ENCODE results near the gene SHROOM1. TPM values are rescaled to one million over a fixed set of nuclear protein-coding genes. Genes with fewer than 3 reads are reported as not detected.

SHROOM1 gene
- total RNA-seq, 2 donors from 2014 or later: 5.4 to 8.0 TPM

- Mint-ChIP-seq H3K36me3 (no peaks in the 10 kb centered on the region), H3K4me3 (no peak overlapping the region), H3K27ac (no peak overlapping the region), H3K4me1 (ENCODE audit: low read depth in 2 of 2) (no peaks in the 10 kb centered on the region), H3K27me3 (peaks cover 39 to 55% of the 10 kb centered on the region in 2 donors), H3K9me3 (no peaks in the 10 kb centered on the region)
- ATAC-seq (no peak), DNase-seq (ENCODE audit: low spot score) (no peak)
These were observed 28.3 kb downstream of the SHROOM1 start for GRCh38 chr5:132802044-132802684.

DNA sequence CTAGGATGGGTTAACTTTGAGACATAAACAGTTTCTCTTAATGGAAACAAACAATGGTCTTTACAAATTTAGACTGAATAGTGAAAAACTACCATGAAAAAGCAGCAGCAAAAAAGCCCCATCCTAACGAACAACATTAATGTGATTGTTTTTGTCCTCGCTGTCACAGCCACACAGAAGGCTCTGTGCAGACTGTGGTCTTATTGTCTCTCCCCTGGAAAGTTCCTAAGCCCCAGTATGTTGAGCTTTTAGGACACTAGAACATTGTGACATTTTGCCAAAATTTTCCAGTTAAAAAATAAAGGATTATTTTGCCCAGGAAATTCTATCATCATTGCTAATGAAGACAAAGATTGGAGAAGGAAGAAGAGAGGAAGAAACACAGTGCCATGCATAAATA lies 29.9 kb downstream of the SHROOM1 start:
- H3K27me3 Mint-ChIP-seq: peaks cover 39 to 61% of the 10 kb centered on the region in 2 donors
- ATAC-seq: no peak
- H3K9me3 Mint-ChIP-seq: no peaks in the 10 kb centered on the region
- no peaks in the 10 kb centered on the region for H3K36me3 Mint-ChIP-seq
- no peak overlapping the region for H3K27ac Mint-ChIP-seq
- H3K4me1 Mint-ChIP-seq (ENCODE audit: low read depth in 2 of 2): no peaks in the 10 kb centered on the region
- DNase-seq (ENCODE audit: low spot score): no peak
- H3K4me3 Mint-ChIP-seq: no peak overlapping the region

DNA sequence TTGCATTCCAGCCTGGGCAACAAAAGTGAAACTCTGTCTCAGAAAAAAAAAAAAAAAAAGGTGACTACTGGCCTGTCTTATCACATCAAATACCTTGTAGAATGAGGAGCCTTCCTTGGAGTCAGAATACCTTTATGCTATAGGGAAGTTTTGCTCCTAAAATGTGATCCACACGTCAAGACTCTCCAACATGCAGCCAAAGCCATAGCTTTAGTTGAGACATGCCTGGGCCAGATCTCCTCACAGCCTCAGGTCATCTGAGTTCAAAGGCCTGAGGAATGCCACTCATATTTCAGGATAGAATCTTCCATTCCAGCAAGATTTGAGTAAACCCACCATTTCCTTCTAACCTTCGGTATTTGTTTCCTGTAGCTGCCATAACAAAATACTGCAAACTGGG lies 31.1 kb downstream of the SHROOM1 start:
- Mint-ChIP-seq H3K36me3 (no peaks in the 10 kb centered on the region), H3K27me3 (peaks cover 38 to 52% of the 10 kb centered on the region in 2 donors), H3K9me3 (no peaks in the 10 kb centered on the region), H3K27ac (no peak overlapping the region), H3K4me1 (ENCODE audit: low read depth in 2 of 2) (no peaks in the 10 kb centered on the region), H3K4me3 (no peak overlapping the region)
- ATAC-seq (no peak), DNase-seq (ENCODE audit: low spot score) (no peak)

GRCh38 chr5:132797651-132798050 lies 32.8 kb downstream of the SHROOM1 start:
- H3K4me1 Mint-ChIP-seq (ENCODE audit: low read depth in 2 of 2): no peaks in the 10 kb centered on the region
- no peak overlapping the region for H3K4me3 Mint-ChIP-seq
- H3K9me3 Mint-ChIP-seq: no peaks in the 10 kb centered on the region
- H3K27me3 Mint-ChIP-seq: peaks cover 33 to 41% of the 10 kb centered on the region in 2 donors
- H3K36me3 Mint-ChIP-seq: no peaks in the 10 kb centered on the region
- ATAC-seq (no peak), DNase-seq (ENCODE audit: low spot score) (no peak)
- H3K27ac Mint-ChIP-seq: no peak overlapping the region

- H3K4me3 Mint-ChIP-seq: no peak overlapping the region
- H3K27me3 Mint-ChIP-seq: peaks cover 20 to 27% of the 10 kb centered on the region in 2 donors
These were observed 39.4 kb downstream of the SHROOM1 start for GRCh38 chr5:132791026-132791425.

DNA sequence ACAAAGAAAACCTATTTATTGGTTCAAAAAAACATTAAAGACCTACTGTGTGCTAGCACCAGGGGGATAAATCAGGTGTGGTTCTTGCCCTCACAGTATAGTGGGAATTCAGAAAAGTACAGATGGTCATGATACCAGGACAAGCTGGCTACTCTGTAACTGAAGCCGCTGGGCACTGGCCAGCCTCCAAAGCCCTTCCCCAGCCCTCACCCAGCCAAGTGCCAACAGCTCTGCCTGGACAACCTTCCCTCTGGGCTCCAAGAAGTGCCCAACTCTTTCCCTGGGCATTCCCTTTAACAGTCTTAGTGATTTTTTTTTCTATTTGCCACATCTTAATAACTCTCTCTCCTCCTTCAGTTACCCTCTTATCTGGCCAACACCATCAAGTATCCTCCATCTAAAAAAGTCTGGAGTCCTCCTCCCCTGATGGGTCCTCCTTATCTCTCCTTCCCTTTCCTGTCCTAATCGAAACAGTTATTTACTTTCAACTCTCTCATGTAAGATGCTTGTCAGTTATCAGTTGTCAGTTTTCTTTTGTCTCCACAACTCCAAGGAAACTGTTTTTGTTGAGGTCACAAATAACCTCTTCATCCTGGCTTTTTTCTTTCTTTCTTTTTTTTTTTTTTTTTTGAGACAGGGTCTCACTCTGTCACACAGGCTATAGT lies 40.1 kb downstream of the SHROOM1 start:
- no peaks in the 10 kb centered on the region for H3K4me1 Mint-ChIP-seq (ENCODE audit: low read depth in 2 of 2)
- no peak overlapping the region for H3K4me3 Mint-ChIP-seq
- ATAC-seq: no peak
- H3K27ac Mint-ChIP-seq: no peak overlapping the region
- no peaks in the 10 kb centered on the region for H3K9me3 Mint-ChIP-seq
- H3K36me3 Mint-ChIP-seq: no peaks in the 10 kb centered on the region
- H3K27me3 Mint-ChIP-seq: peaks cover 25 to 32% of the 10 kb centered on the region in 2 donors
- no peak for DNase-seq (ENCODE audit: low spot score)

More at GRCh38 chr5:132791026-132791425, 39.4 kb downstream of the SHROOM1 start:
- H3K27ac Mint-ChIP-seq: no peak overlapping the region
- DNase-seq (ENCODE audit: low spot score) (no peak), ATAC-seq (no peak)
- no peaks in the 10 kb centered on the region for H3K9me3 Mint-ChIP-seq
- H3K4me1 Mint-ChIP-seq (ENCODE audit: low read depth in 2 of 2): no peaks in the 10 kb centered on the region
- H3K36me3 Mint-ChIP-seq: no peaks in the 10 kb centered on the region

DNA sequence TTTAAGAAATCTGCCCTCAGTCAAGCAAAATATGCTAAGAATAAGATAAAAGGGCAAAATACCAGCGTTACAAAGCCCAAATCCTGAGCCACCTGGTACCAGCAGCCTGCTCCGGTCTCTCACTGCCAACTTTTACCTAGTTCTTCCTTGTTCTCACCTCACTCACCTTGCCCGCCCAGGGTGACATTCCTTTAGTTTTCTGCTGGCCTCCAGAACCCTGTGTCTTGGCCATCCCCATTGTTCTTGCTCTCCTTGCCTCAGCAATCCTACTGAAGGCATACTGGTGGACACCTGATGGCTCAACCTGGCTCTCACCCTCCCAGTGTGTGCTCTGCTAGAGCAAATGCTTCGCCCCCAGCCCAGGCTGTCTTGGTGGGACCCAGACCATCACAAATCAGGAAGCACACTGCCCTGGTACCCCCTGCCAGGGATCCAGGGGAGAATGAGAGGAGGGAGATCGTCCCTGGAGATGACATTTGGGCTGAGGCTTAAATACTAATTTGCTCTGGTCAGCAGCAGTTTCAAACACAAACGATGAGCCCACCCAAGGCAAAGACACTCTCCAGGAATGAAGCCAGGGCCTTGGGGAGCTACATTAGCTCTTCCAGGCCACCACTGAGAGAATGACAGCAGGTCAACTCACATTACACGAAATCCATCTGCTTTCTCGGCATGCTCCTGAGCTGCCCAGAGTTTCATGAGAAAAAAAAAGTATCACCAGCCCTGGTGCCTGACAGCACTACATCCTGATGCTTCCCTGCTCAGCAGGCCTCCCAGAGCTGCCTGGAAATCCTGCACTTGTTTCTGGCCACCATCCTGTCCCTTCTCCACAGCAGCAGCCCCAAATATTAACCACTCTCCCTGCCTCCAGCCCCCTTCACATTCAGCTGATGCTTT lies 41.2 kb downstream of the SHROOM1 start:
- Mint-ChIP-seq H3K27ac (no peak overlapping the region), H3K36me3 (no peaks in the 10 kb centered on the region), H3K9me3 (no peaks in the 10 kb centered on the region), H3K4me1 (ENCODE audit: low read depth in 2 of 2) (no peaks in the 10 kb centered on the region), H3K4me3 (no peak overlapping the region), H3K27me3 (peaks cover 31 to 32% of the 10 kb centered on the region in 2 donors)
- ATAC-seq (no peak), DNase-seq (ENCODE audit: low spot score) (no peak)

DNA sequence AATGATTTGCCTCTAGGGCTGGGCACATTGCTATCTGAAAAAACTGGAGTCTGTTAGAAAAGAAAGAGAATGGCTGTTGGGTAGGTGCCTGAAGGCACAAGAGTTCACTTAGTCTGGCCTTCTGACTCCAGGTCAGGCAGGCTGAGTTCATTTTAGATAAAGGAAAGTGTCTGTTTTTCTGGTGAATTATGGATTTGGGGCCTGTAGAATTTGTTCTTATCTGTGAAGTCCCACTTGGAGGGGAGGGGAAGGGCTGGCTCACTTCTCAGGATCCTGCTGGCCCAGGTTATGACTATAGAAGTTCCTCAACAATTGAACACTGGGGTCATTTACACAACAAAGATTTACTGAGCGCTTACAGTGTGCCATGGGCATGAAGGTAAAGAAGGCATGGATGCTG lies 41.9 kb downstream of the SHROOM1 start:
- DNase-seq (ENCODE audit: low spot score) (no peak), ATAC-seq (no peak)
- Mint-ChIP-seq H3K27ac (no peak overlapping the region), H3K9me3 (no peaks in the 10 kb centered on the region), H3K27me3 (peaks cover 28 to 32% of the 10 kb centered on the region in 2 donors), H3K36me3 (no peaks in the 10 kb centered on the region), H3K4me1 (ENCODE audit: low read depth in 2 of 2) (no peaks in the 10 kb centered on the region), H3K4me3 (no peak overlapping the region)

DNA sequence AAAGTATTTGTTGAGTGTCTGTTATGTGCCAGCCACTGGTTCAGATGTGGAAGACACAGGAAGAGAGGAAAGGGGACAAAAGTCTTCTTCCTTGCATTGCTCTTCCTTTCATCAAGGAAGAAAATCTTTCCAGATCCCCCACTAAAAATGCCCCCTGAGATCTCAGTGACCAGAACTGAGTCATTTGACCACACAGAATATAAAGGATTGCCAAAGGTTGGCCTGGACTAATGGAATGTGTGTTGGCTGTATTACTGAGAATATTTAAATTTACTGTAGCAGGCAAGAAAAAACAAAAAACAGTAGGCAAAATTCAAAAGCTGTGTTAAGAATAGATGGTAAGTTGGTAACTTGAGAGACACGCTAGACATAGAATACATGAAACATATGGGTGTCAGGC lies 43.4 kb downstream of the SHROOM1 start:
- Mint-ChIP-seq H3K36me3 (no peaks in the 10 kb centered on the region), H3K27me3 (peaks cover 23 to 24% of the 10 kb centered on the region in 2 donors), H3K9me3 (no peaks in the 10 kb centered on the region), H3K27ac (no peak overlapping the region), H3K4me3 (no peak overlapping the region), H3K4me1 (ENCODE audit: low read depth in 2 of 2) (no peaks in the 10 kb centered on the region)
- ATAC-seq (no peak), DNase-seq (ENCODE audit: low spot score) (no peak)

GRCh38 chr5:132785864-132786263 lies 44.6 kb downstream of the SHROOM1 start:
- Mint-ChIP-seq H3K4me3 (no peak overlapping the region), H3K27ac (no peak overlapping the region), H3K27me3 (peaks cover 31 to 32% of the 10 kb centered on the region in 2 donors), H3K4me1 (ENCODE audit: low read depth in 2 of 2) (no peaks in the 10 kb centered on the region), H3K9me3 (no peaks in the 10 kb centered on the region), H3K36me3 (no peaks in the 10 kb centered on the region)
- no peak for DNase-seq (ENCODE audit: low spot score)
- no peak for ATAC-seq

DNA sequence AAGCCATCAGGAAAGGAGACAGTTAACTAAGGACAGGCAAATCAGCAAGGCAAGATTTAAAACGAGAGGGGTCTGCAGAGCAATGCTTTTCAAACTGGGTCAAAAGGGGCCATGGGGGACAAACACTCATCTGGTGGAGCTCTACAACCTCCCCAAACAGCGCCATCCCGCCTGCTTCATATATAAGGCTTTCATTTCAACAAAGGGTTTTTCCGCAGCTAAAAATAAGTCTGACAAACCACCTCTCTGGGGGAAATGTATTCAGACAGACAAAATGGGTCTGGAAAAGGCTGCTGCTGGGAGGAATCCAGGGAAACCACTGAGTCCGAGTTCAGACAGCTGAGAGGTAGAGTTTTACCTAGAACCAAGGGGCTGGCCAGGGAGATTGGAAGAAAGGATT lies 45.1 kb downstream of the SHROOM1 start:
- Mint-ChIP-seq H3K36me3 (no peaks in the 10 kb centered on the region), H3K9me3 (no peaks in the 10 kb centered on the region), H3K27me3 (peaks cover 31 to 34% of the 10 kb centered on the region in 2 donors), H3K4me3 (no peak overlapping the region), H3K4me1 (ENCODE audit: low read depth in 2 of 2) (no peaks in the 10 kb centered on the region), H3K27ac (no peak overlapping the region)
- DNase-seq (ENCODE audit: low spot score): no peak
- ATAC-seq: no peak

DNA sequence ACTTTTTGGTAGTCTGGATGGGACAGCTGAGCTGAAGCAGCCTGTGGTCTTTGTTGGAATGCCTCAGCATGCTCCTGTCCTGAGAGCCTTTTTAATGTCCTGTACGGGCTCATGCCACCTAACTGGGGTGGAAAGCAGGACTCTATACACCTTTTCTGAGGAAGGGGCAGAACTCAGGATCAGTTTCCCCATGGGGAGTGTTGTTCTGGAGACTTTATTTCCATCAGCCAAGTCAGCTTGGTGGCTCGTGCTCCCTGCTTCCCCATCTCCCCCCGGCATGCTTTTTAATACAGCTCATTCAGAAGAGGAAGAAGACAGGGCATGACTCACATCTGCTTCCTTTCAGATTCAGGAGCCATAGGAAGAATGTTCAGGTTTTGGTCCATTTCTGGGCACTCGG lies 48.3 kb downstream of the SHROOM1 start:
- Mint-ChIP-seq H3K4me1 (ENCODE audit: low read depth in 2 of 2) (peaks cover 8 to 12% of the 10 kb centered on the region in 2 donors), H3K4me3 (no peak overlapping the region), H3K27me3 (peaks cover 48 to 57% of the 10 kb centered on the region in 2 donors), H3K27ac (no peak overlapping the region), H3K36me3 (no peaks in the 10 kb centered on the region), H3K9me3 (no peaks in the 10 kb centered on the region)
- ATAC-seq (no peak), DNase-seq (ENCODE audit: low spot score) (no peak)

DNA sequence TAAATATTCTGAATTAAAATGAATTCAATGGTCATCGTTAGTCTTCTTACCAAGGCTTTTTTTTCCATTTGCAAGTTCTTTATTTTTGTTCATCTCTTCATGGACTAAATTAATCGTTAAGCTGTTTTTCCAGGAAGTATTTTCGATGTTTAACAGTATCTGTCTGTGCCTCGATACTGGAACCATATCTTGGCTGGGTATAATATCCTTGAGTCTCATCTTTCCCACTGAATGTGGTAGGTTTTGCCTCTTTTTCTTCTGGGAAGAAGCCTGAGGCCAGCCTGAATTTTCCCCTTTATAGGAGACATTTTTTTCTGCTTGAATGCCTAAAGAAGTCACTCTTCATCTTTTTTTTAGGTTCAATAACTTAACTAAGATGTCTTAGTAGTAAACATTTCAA lies 49.4 kb downstream of the SHROOM1 start:
- Mint-ChIP-seq H3K9me3 (no peaks in the 10 kb centered on the region), H3K36me3 (no peaks in the 10 kb centered on the region), H3K27me3 (peaks cover 45 to 55% of the 10 kb centered on the region in 2 donors), H3K27ac (no peak overlapping the region), H3K4me3 (no peak overlapping the region), H3K4me1 (ENCODE audit: low read depth in 2 of 2) (peaks cover 8 to 12% of the 10 kb centered on the region in 2 donors)
- ATAC-seq (no peak), DNase-seq (ENCODE audit: low spot score) (no peak)

GRCh38 chr5:132780577-132780976 lies 49.9 kb downstream of the SHROOM1 start:
- DNase-seq (ENCODE audit: low spot score) (no peak), ATAC-seq (no peak)
- Mint-ChIP-seq H3K27me3 (peaks cover 42 to 51% of the 10 kb centered on the region in 2 donors), H3K4me1 (ENCODE audit: low read depth in 2 of 2) (peaks cover 8 to 13% of the 10 kb centered on the region in 2 donors), H3K36me3 (no peaks in the 10 kb centered on the region), H3K27ac (no peak overlapping the region), H3K9me3 (no peaks in the 10 kb centered on the region), H3K4me3 (no peak overlapping the region)
